CD8-positive, alpha-beta memory T cell (primary cell): ENCODE results near the gene DIRAS2. TPM values are rescaled to one million over a fixed set of nuclear protein-coding genes. Genes with fewer than 3 reads are reported as not detected.

Source experiments
- CTCF ChIA-PET: fragments of 350-600 bp; sonication (Branson Sonifier 250); formaldehyde crosslinking; loops from one replicate; lab custom pipeline; 2021; ENCODE audit warnings: antibody characterized with exemption; lab: Charles Lee
- POLR2A ChIA-PET: fragments of 350-600 bp; sonication (Branson Sonifier 250); formaldehyde crosslinking; loops from one replicate; lab custom pipeline; 2021; ENCODE audit warnings: antibody characterized with exemption; lab: Charles Lee
- DNase-seq, 5 donors: peaks; one replicate each; pipeline versions ENCODE4 v3.0.0 to v3.0.0-alpha.2; 2020 to 2022; ENCODE audit warnings: mixed read lengths in 1 of 5
- H3K27ac ChIP-seq: one replicate; pipeline ENCODE4 v1.7.0; 2013; ENCODE audit warnings: low read depth, mild to moderate bottlenecking, low read length, moderate library complexity
- H3K27me3 ChIP-seq: 2 replicates; pipeline ENCODE4 v1.7.0; 2013; ENCODE audit warnings: low read length, mild to moderate bottlenecking; ENCODE audit not compliant: insufficient read depth, poor library complexity, severe bottlenecking
- H3K36me3 ChIP-seq: 2 replicates; pipeline ENCODE4 v1.7.0; 2013; ENCODE audit warnings: mild to moderate bottlenecking, low read length, moderate library complexity; ENCODE audit not compliant: insufficient read depth
- H3K4me1 ChIP-seq: 2 replicates; pipeline ENCODE4 v1.7.0; 2013; ENCODE audit warnings: mild to moderate bottlenecking, low read length, moderate library complexity; ENCODE audit not compliant: insufficient read depth
- H3K4me3 ChIP-seq: 2 replicates; pipeline ENCODE4 v1.7.0; 2013; ENCODE audit warnings: mild to moderate bottlenecking, low read length
- H3K9me3 ChIP-seq: 2 replicates; pipeline ENCODE4 v1.7.0; 2013; ENCODE audit warnings: mild to moderate bottlenecking, low read length
- H3K27ac Mint-ChIP-seq, 8 donors: one replicate each; pipeline ENCODE4 v1.8.0; 2020 to 2021; ENCODE audit warnings: mixed read lengths in 8 of 8, mild to moderate bottlenecking in 6 of 8, inconsistent platforms in 3 of 8, moderate library complexity in 3 of 8
- H3K27me3 Mint-ChIP-seq, 2 donors: one replicate each; pipeline ENCODE4 v1.8.0; 2020 to 2021; ENCODE audit warnings: mixed read lengths in 2 of 2, mild to moderate bottlenecking in 1 of 2, moderate library complexity in 1 of 2
- H3K36me3 Mint-ChIP-seq, 3 donors: one replicate each; pipeline ENCODE4 v1.8.0; 2020 to 2021; ENCODE audit warnings: mixed read lengths in 3 of 3, inconsistent platforms in 1 of 3, mild to moderate bottlenecking in 1 of 3
- H3K4me1 Mint-ChIP-seq, 3 donors: one replicate each; pipeline ENCODE4 v1.8.0; 2020 to 2021; ENCODE audit warnings: mixed read lengths in 3 of 3, inconsistent platforms in 1 of 3, mild to moderate bottlenecking in 1 of 3
- H3K4me3 Mint-ChIP-seq, 7 donors: one replicate each; pipeline ENCODE4 v1.8.0; 2020 to 2021; ENCODE audit warnings: mixed read lengths in 7 of 7, mild to moderate bottlenecking in 6 of 7, moderate library complexity in 4 of 7, inconsistent platforms in 2 of 7
- H3K9me3 Mint-ChIP-seq, 5 donors: one replicate each; pipeline ENCODE4 v1.8.0; 2020 to 2022; ENCODE audit warnings: mixed read lengths in 5 of 5, mild to moderate bottlenecking in 3 of 5, moderate library complexity in 2 of 5, inconsistent platforms in 1 of 5
- polyA plus RNA-seq: library from polyadenylated mRNA; unstranded; fragments of 300-500 nt; fragmentation: Illumina TruSeq; gene quantifications from one replicate; pipeline ENCODE4 v1.2.3, GENCODE V29; 2021
- total RNA-seq, 2 experiments: library from RNA; stranded (reverse); gene quantifications; one replicate each; pipeline ENCODE4 v1.2.3, GENCODE V29; 2021

Gene DIRAS2
- total RNA-seq: not detected
- polyA plus RNA-seq: not detected

GRCh38 chr9:90642570-90643539 is at the start of gene DIRAS2:
Gene DIRAS2 (minus strand): TSS chr9:90642824. CDS start chr9:90613827, 28,997 bp downstream.
- H3K9me3 ChIP-seq: no peaks in the 10 kb centered on the region
- peak within 1 kb of the TSS in 3 of 7 donors; percentile 34 to 76 (median 69) for H3K4me3 Mint-ChIP-seq
- H3K36me3 Mint-ChIP-seq: peaks cover 0 to 5% (median 0%) of the 10 kb centered on the region in 3 donors
- ChIA-PET CTCF (no interaction called here), POLR2A (no interaction called here)
- peaks cover 2 to 9% (median 5%) of the 10 kb centered on the region in 3 donors for H3K4me1 Mint-ChIP-seq
- no peak within 1 kb of the TSS for H3K27ac ChIP-seq
- H3K4me1 ChIP-seq: no peaks in the 10 kb centered on the region
- H3K27me3 ChIP-seq: peaks cover 6% of the 10 kb centered on the region
- H3K36me3 ChIP-seq: no peaks in the 10 kb centered on the region
- H3K27ac Mint-ChIP-seq: no peak within 1 kb of the TSS
- no peak for DNase-seq
- no peak within 1 kb of the TSS for H3K4me3 ChIP-seq
- H3K9me3 Mint-ChIP-seq: peaks cover 0 to 3% (median 0%) of the 10 kb centered on the region in 5 donors
- peaks cover 27 to 79% of the 10 kb centered on the region in 2 donors for H3K27me3 Mint-ChIP-seq

- peaks cover 7 to 10% of the 10 kb centered on the region in 2 donors for H3K27me3 Mint-ChIP-seq
- H3K27ac Mint-ChIP-seq: no peak overlapping the region
- Histone ChIP-seq H3K9me3 (no peaks in the 10 kb centered on the region), H3K27ac (no peak overlapping the region), H3K27me3 (no peaks in the 10 kb centered on the region), H3K4me1 (no peaks in the 10 kb centered on the region), H3K4me3 (no peak overlapping the region), H3K36me3 (no peaks in the 10 kb centered on the region)
- no peak for DNase-seq
- POLR2A ChIA-PET: no interaction called here
- H3K36me3 Mint-ChIP-seq: no peaks in the 10 kb centered on the region
- CTCF ChIA-PET: no interaction called here
- H3K4me3 Mint-ChIP-seq: no peak overlapping the region
- H3K9me3 Mint-ChIP-seq: peaks cover 0 to 2% (median 0%) of the 10 kb centered on the region in 5 donors
- no peaks in the 10 kb centered on the region for H3K4me1 Mint-ChIP-seq
Measured at GRCh38 chr9:90684736-90685135, 42.1 kb upstream of the DIRAS2 start.

GRCh38 chr9:90684106-90684505 is 41.5 kb upstream of the DIRAS2 start:
- Histone ChIP-seq H3K9me3 (no peaks in the 10 kb centered on the region), H3K4me3 (no peak overlapping the region), H3K27me3 (no peaks in the 10 kb centered on the region), H3K36me3 (no peaks in the 10 kb centered on the region), H3K27ac (no peak overlapping the region), H3K4me1 (no peaks in the 10 kb centered on the region)
- DNase-seq: no peak
- H3K9me3 Mint-ChIP-seq: peaks cover 0 to 2% (median 0%) of the 10 kb centered on the region in 5 donors
- H3K36me3 Mint-ChIP-seq: no peaks in the 10 kb centered on the region
- CTCF ChIA-PET: no interaction called here
- no peak overlapping the region for H3K4me3 Mint-ChIP-seq
- no peaks in the 10 kb centered on the region for H3K4me1 Mint-ChIP-seq
- no peak overlapping the region for H3K27ac Mint-ChIP-seq
- peaks cover 7 to 11% of the 10 kb centered on the region in 2 donors for H3K27me3 Mint-ChIP-seq
- POLR2A ChIA-PET: no interaction called here

DNA sequence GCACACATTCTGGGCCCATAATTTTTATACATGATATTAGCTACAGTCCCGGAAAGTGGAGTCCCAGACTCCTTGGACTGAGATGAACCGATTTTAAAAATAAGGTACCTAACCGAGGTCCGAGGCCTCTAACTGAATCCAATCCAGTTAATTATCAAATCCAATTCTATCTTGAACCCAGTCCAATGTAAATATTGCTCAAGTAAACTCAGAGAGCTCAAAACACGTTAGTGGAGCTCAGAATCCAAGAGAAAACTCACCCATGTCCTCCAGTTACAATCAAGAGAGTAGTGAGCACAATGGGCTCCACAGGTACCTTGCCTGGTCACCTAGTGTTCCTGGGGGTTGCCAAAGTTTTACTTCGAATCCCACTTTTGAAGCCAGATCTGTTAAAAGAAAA is 37.9 kb upstream of the DIRAS2 start:
- H3K9me3 Mint-ChIP-seq: no peaks in the 10 kb centered on the region

GRCh38 chr9:90665072-90665471 is 22.4 kb upstream of the DIRAS2 start:
- Histone ChIP-seq H3K27me3 (no peaks in the 10 kb centered on the region), H3K36me3 (no peaks in the 10 kb centered on the region), H3K4me3 (no peak overlapping the region), H3K4me1 (no peaks in the 10 kb centered on the region), H3K27ac (no peak overlapping the region), H3K9me3 (no peaks in the 10 kb centered on the region)
- ChIA-PET CTCF (no interaction called here), POLR2A (no interaction called here)
- Mint-ChIP-seq H3K36me3 (no peaks in the 10 kb centered on the region), H3K27ac (no peak overlapping the region), H3K4me1 (no peaks in the 10 kb centered on the region), H3K27me3 (peaks cover 2 to 39% of the 10 kb centered on the region in 2 donors), H3K4me3 (no peak overlapping the region), H3K9me3 (peaks cover 0 to 14% (median 6%) of the 10 kb centered on the region in 5 donors)
- DNase-seq: no peak

More for the DNA sequence above, 37.9 kb upstream of the DIRAS2 start:
- Histone ChIP-seq H3K4me1 (no peaks in the 10 kb centered on the region), H3K36me3 (no peaks in the 10 kb centered on the region), H3K4me3 (no peak overlapping the region), H3K27ac (no peak overlapping the region), H3K27me3 (no peaks in the 10 kb centered on the region), H3K9me3 (no peaks in the 10 kb centered on the region)
- DNase-seq: no peak
- Mint-ChIP-seq H3K27ac (no peak overlapping the region), H3K36me3 (no peaks in the 10 kb centered on the region), H3K4me3 (no peak overlapping the region), H3K4me1 (no peaks in the 10 kb centered on the region), H3K27me3 (peaks cover 2 to 5% of the 10 kb centered on the region in 2 donors)
- POLR2A ChIA-PET: no interaction called here
- CTCF ChIA-PET: no interaction called here

DNA sequence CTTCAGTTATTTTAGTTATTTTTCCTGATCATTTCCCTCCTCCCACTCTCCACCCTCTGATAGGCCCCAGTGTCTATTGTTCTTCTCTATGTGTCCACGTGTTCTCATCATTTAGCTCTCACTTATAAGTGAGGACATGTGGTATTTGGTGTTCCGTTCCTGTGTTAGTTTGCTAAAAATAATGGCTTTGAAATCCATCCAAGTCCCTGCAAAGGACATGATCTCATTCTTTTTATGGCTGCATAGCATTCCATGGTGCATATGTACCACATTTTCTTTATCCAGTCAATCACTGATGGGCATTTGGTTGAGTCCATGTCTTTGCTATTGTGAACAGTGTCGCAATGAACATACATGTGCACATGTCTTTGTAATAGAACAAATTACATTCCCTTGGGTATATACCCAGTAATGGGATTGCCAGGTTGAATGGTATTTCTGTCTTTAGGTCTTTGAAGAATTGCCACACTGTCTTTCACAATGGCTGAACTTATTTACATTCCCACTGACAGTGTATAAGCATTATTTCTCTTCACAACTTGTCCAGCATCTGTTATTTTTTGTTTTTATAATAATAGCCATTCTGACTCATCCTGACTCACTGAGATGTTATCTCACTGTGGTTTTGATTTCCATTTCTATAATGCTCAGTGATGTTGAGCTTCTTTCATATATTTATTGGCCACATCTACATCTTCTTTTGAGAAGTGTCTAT is 17.2 kb upstream of the DIRAS2 start:
- Histone ChIP-seq H3K4me1 (no peaks in the 10 kb centered on the region), H3K36me3 (no peaks in the 10 kb centered on the region), H3K4me3 (no peak overlapping the region), H3K9me3 (no peaks in the 10 kb centered on the region), H3K27me3 (no peaks in the 10 kb centered on the region), H3K27ac (no peak overlapping the region)
- H3K27ac Mint-ChIP-seq: peak overlapping the region in 1 of 8 donors; percentile 77
- POLR2A ChIA-PET: no interaction called here
- no peaks in the 10 kb centered on the region for H3K36me3 Mint-ChIP-seq
- H3K27me3 Mint-ChIP-seq: peaks cover 0 to 21% of the 10 kb centered on the region in 2 donors
- no peaks in the 10 kb centered on the region for H3K4me1 Mint-ChIP-seq
- H3K4me3 Mint-ChIP-seq: no peak overlapping the region
- peaks cover 0 to 12% (median 4%) of the 10 kb centered on the region in 5 donors for H3K9me3 Mint-ChIP-seq
- DNase-seq: no peak
- CTCF ChIA-PET: no interaction called here

DNA sequence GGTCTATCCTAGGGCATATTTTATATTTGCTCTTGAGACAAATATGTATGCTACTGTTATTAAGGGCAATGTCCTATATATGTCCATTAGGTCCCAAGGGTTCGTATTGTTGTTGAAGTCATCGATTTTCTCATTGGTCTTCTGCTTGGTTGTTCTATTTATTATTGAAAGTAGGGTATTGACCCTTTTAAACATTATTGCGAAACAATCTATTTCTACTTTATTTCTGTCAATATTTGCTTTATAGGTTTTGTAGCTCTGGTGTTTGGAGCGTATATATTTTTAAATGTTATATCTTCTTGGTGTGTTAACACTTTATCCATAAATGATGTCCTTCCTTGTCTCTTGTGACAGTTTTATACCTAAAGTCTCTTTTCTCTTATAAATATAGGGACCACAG is 16.2 kb upstream of the DIRAS2 start:
- Histone ChIP-seq H3K36me3 (no peaks in the 10 kb centered on the region), H3K27me3 (no peaks in the 10 kb centered on the region), H3K4me1 (no peaks in the 10 kb centered on the region), H3K27ac (no peak overlapping the region), H3K4me3 (no peak overlapping the region), H3K9me3 (no peaks in the 10 kb centered on the region)
- Mint-ChIP-seq H3K4me1 (no peaks in the 10 kb centered on the region), H3K4me3 (no peak overlapping the region), H3K27me3 (peaks cover 0 to 14% of the 10 kb centered on the region in 2 donors), H3K36me3 (no peaks in the 10 kb centered on the region), H3K9me3 (peaks cover 0 to 4% (median 1%) of the 10 kb centered on the region in 5 donors), H3K27ac (no peak overlapping the region)
- CTCF ChIA-PET: no interaction called here
- POLR2A ChIA-PET: no interaction called here
- no peak for DNase-seq

DNA sequence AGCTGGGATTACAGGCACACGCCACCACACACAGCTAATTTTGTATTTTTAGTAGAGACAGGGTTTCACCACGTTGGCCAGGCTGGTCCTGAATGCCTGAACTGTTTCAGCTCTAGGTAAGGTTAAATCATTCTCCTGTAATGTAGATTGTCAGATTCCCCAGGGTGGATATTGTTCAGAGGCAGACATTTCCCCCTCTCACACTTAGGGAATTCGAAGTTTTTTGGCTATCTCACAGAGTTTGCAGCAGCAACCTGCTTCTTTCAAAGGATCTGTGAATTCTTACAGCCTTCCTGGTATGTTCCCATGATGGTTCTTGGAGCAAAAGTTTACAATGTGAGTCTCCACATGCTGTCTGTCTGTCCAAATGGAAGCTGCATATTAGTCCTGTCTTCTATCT is 15.6 kb upstream of the DIRAS2 start:
- Mint-ChIP-seq H3K36me3 (no peaks in the 10 kb centered on the region), H3K27ac (no peak overlapping the region), H3K4me1 (no peaks in the 10 kb centered on the region), H3K27me3 (peaks cover 0 to 10% of the 10 kb centered on the region in 2 donors), H3K9me3 (peaks cover 0 to 3% (median 0%) of the 10 kb centered on the region in 5 donors), H3K4me3 (no peak overlapping the region)
- no peak for DNase-seq
- no peak overlapping the region for H3K4me3 ChIP-seq
- H3K4me1 ChIP-seq: no peaks in the 10 kb centered on the region
- POLR2A ChIA-PET: no interaction called here
- H3K27me3 ChIP-seq: no peaks in the 10 kb centered on the region
- CTCF ChIA-PET: no interaction called here
- no peaks in the 10 kb centered on the region for H3K36me3 ChIP-seq
- no peaks in the 10 kb centered on the region for H3K9me3 ChIP-seq
- H3K27ac ChIP-seq: no peak overlapping the region
